Psoas muscle (tissue), 8 donors: Measurements from ENCODE around the gene HERC3. TPM values are rescaled to one million over a fixed set of nuclear protein-coding genes. Genes with fewer than 3 reads are reported as not detected.

Source experiments
- ATAC-seq, 4 donors: fragments of 200-7000 bp; cut with Tn5 transposase; one replicate each; pipeline ENCODE4 v1.9.1; 2020; ENCODE audit warnings: moderate library complexity in 3 of 4, mild to moderate bottlenecking in 2 of 4
- DNase-seq, 2 donors: peaks; one replicate each; pipeline ENCODE4 v3.0.0-alpha.2; 2020
- H3K27ac ChIP-seq: fragments of 200-600 bp; one replicate; pipeline ENCODE4 v1.8.0; 2022
- H3K27me3 ChIP-seq, 3 donors: fragments of 200-600 bp in 1 of 3; one replicate each; pipeline versions ENCODE4 v1.6.1 to v1.8.0; 2013 to 2022; ENCODE audit warnings: low read length in 2 of 3, mild to moderate bottlenecking in 2 of 3, moderate library complexity in 1 of 3; ENCODE audit not compliant: insufficient read depth in 3 of 3
- H3K36me3 ChIP-seq, 2 donors: fragments of 200-600 bp in 1 of 2; one replicate each; pipeline versions ENCODE4 v1.6.1 to v1.8.0; 2013 to 2022; ENCODE audit warnings: low read depth in 1 of 2, mild to moderate bottlenecking in 1 of 2, moderate library complexity in 1 of 2; ENCODE audit not compliant: insufficient read depth in 1 of 2
- H3K4me1 ChIP-seq: fragments of 200-600 bp; one replicate; pipeline ENCODE4 v1.8.0; 2022
- H3K4me3 ChIP-seq: fragments of 200-600 bp; one replicate; pipeline ENCODE4 v1.8.0; 2022; ENCODE audit warnings: mild to moderate bottlenecking
- H3K9me3 ChIP-seq: fragments of 200-600 bp; one replicate; pipeline ENCODE4 v1.8.0; 2022
- CTCF ChIP-seq: fragments of 200-600 bp; IDR thresholded peaks from one replicate; pipeline ENCODE4 v1.8.0; 2022; ENCODE audit warnings: antibody characterized with exemption
- WGBS, 3 donors: extraction: QIAGEN DNeasy Blood & Tissue Kit; methylation state at CpG; one replicate each; pipeline versions ENCODE4 v1.1.6 to v1.1.7; 2013; 5-methylcytosine and 5-hydroxymethylcytosine counted together
- intact Hi-C, 2 donors: fragments of 100-400 bp; cut with DNase I; formaldehyde crosslinking; loops; one replicate each; pipeline versions ENCODE4 v1.11.0 to v1.14.2; 2022
- polyA plus RNA-seq, 3 donors: library from polyadenylated mRNA; stranded (reverse); fragments of 200-250 nt; gene quantifications; one replicate each; pipeline ENCODE4 v1.2.3, GENCODE V29; 2013
- total RNA-seq, 4 donors: library from RNA; stranded (reverse); fragmentation: NEBNext Ultra II Directional in 2 of 4; extraction: Animal tissue kit (Norgen Biotek cat#: 25700) in 2 of 4; gene quantifications; one replicate each; pipeline versions ENCODE4 v1.2.1 to v1.2.4, GENCODE V29; 2021 to 2023
- donor health status: healthy with polysubstance abuse.
- donor health status: DM: no; HTN: no; CAD: no; lungs with moderate emphysema.
- donor health status: Bipolar disorder and iron deficiency.
- donor health status: healthy.
- donor health status: DM: yes; HTN: yes; CAD: no.
- donor health status: DM: no; HTN: no; CAD: no.
- donor health status: DM: no; HTN: no; CAD: no.
- donor health status: DM: yes; HTN: yes; CAD: no.

Gene HERC3
- total and polyA plus RNA-seq, 7 donors = 9.5 to 35.8 (median 20.4) TPM

GRCh38 chr4:88600176-88600838 lies 8.0 kb downstream of the HERC3 start:
- ATAC-seq = peak in 1 of 4 donors; percentile 28
- intact Hi-C loops = no loop called here
- WGBS, 3 donors = 86 to 93% (median 91%) methylated on average over 2 of the region's 2 CpGs
- Histone ChIP-seq H3K4me1 (peaks cover 42% of the 10 kb centered on the region), H3K27ac (peak overlapping the region; percentile 50), H3K27me3 (no peaks in the 10 kb centered on the region), H3K4me3 (no peak overlapping the region), H3K36me3 (peaks cover 0 to 28% of the 10 kb centered on the region in 2 donors), H3K9me3 (no peaks in the 10 kb centered on the region)
- TF ChIP-seq CTCF = no peak
- no peak for DNase-seq

DNA sequence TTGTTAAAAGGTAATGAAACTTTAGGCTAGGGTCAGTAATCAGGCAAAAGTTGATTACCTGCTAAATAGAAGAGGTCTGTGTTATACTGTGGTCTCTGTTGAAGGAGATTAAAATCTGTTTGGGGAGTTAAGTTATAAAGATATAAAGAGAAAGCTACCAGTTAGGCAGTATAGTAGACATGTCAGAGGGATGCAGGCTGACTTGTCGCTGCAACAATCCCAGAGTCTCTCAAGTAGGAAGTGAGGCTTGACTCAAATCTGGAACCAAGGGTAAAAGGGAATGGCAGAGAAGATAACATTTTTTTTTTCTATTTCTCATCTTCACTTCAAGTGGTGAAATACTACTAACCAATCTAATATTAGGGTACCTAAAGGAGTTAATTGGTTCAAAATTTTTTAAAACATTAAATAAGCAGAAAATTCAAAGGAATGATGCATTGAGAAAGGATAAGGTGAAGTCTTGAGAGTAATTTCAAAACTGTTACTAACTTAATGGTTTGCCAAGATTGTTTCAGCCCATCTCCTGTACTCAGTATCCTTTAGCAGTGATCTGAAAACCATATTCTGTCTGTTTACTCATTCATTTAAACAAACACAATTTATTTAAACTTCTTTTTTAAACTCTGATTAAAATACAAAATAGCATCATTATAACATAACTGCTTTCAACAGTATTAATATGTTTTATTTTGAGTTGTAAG lies 12.8 kb downstream of the HERC3 start:
- Histone ChIP-seq H3K27ac (no peak overlapping the region), H3K9me3 (no peaks in the 10 kb centered on the region), H3K36me3 (peaks cover 7 to 33% of the 10 kb centered on the region in 2 donors), H3K4me3 (no peak overlapping the region), H3K27me3 (no peaks in the 10 kb centered on the region), H3K4me1 (peaks cover 15% of the 10 kb centered on the region)
- 92 to 100% (median 96%) methylated on average over 1 of the region's 1 CpG for WGBS, 3 donors
- no peak for ATAC-seq
- TF ChIP-seq CTCF = no peak
- no peak for DNase-seq
- intact Hi-C loops = no loop called here

DNA sequence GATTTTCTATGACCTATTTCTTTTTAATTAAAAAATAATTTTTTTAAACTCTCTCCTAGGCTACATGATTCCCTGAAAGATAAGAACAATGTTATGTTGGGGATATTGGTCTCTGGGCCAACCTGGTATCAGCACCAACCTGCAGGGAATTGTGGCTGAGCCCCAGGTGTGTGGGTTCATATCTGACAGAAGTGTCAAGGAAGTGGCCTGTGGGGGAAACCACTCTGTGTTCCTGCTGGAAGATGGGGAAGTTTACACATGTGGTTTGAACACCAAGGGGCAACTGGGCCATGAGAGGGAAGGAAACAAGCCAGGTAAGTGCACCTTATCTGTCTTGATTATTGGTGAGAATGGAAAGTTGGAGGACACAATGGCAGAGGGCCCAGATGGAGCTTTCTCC lies 13.5 kb downstream of the HERC3 start:
- Histone ChIP-seq H3K9me3 (no peaks in the 10 kb centered on the region), H3K36me3 (peaks cover 7 to 33% of the 10 kb centered on the region in 2 donors), H3K4me3 (no peak overlapping the region), H3K4me1 (peaks cover 15% of the 10 kb centered on the region), H3K27me3 (no peaks in the 10 kb centered on the region), H3K27ac (no peak overlapping the region)
- ATAC-seq = no peak
- DNase-seq = no peak
- intact Hi-C loops = no loop called here
- no peak for TF ChIP-seq CTCF

- DNase-seq (no peak), ATAC-seq (no peak)
- no peak overlapping the region for H3K27ac ChIP-seq
- H3K4me1 ChIP-seq = peaks cover 24% of the 10 kb centered on the region
- H3K9me3 ChIP-seq = no peaks in the 10 kb centered on the region
- peaks cover 7 to 33% of the 10 kb centered on the region in 2 donors for H3K36me3 ChIP-seq
- H3K4me3 ChIP-seq = no peak overlapping the region
- intact Hi-C loops = no loop called here
- WGBS, 3 donors = 97 to 100% (median 100%) methylated on average over 1 of the region's 1 CpG
- no peaks in the 10 kb centered on the region for H3K27me3 ChIP-seq
- TF ChIP-seq CTCF = no peak
These were observed 14.6 kb downstream of the HERC3 start for GRCh38 chr4:88606832-88607231.
